GM12872 (cell line): ENCODE data around the gene CRB3.

Experiments
- TF ChIP-seq, protein P1 (sequence below): IDR thresholded peaks from 3 replicates; pipeline ENCODE4 v1.5.1; 2011; ENCODE audit warnings: low read depth, mild to moderate bottlenecking, low read length, moderate library complexity; ENCODE audit not compliant: insufficient read depth

The CRB3 gene

DNA sequence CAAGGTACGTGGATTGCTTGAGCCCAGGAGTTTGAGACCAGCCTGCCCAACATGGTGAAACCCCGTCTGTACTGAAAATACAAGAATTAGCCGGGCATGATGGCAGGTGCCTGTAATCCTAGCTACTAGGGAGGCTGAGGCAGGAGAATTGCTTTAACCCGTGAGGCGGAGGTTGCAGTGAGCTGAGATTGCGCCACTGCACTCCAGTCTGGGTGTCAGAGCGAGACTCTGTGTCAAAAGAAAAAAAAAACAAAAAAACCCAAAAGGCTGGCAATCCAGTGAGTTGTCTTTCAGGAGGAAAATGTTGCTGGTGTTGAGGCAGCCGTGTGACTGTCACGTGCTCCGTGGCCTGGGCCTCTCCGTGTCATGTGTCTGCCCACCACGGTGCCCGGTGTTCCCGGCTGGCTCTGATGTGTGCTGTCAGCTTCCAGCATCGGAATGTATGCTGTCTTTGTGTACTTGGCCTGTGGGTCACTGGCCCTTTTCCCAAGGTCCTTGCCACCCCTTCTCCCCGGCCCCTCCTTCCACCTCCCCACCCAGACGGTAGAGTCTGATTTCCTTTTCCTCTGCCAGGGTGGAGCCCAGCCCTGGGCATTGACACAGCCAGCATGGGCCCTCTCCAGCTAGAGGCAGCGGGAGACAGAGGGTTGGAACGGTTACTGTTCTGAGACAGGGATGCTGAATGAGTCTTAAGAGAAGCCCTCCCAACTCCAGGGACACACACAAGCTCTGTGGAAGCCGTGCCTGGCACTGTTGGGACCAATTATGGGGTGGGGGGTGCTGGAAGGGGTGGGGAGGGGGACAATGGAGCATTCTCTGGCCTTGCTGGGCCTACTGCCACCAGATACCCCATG is 45.3 kb downstream of the CRB3 start:
- TF ChIP-seq, protein P1, sequence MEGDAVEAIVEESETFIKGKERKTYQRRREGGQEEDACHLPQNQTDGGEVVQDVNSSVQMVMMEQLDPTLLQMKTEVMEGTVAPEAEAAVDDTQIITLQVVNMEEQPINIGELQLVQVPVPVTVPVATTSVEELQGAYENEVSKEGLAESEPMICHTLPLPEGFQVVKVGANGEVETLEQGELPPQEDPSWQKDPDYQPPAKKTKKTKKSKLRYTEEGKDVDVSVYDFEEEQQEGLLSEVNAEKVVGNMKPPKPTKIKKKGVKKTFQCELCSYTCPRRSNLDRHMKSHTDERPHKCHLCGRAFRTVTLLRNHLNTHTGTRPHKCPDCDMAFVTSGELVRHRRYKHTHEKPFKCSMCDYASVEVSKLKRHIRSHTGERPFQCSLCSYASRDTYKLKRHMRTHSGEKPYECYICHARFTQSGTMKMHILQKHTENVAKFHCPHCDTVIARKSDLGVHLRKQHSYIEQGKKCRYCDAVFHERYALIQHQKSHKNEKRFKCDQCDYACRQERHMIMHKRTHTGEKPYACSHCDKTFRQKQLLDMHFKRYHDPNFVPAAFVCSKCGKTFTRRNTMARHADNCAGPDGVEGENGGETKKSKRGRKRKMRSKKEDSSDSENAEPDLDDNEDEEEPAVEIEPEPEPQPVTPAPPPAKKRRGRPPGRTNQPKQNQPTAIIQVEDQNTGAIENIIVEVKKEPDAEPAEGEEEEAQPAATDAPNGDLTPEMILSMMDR, result no peak

DNA sequence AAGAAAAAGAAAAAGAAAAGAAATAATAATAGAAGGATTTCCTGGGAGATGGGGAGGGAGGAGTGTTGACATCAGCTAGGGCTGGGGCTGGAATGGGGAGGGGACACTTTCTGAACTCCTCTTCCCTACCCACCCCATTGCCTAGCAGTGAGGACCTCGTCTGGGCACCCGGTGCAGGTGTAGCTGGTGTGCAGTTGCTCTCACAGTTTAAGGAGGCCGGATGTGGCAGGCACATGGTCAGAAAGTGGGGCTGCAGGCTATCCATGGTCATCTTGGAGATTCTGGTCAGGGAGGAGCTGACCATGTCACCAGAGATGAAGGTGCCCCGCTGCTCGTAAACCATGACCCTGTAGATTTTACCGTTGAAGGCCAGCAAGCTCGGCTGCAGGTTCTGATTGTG is 46.5 kb downstream of the CRB3 start:
- TF ChIP-seq, protein P1, result no peak

DNA sequence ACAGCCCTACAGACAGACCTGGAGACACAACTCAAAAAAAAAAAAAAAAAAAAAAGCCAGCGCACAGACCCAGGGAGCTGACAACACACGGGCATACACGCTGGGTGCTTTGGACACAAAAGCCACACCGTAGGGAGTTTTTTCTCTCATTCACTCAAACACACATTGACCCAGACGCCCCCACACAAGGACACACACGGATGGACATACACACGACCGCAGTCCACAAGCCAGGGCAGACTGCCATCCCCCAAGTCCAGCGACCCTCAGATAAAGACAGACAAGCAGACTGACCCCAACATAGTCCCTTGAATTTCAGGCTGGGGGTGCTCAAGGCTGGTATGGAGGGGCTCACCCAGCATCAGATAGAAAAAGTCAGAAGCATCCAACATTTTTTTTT is 50.0 kb downstream of the CRB3 start:
- TF ChIP-seq, protein P1, result no peak

DNA sequence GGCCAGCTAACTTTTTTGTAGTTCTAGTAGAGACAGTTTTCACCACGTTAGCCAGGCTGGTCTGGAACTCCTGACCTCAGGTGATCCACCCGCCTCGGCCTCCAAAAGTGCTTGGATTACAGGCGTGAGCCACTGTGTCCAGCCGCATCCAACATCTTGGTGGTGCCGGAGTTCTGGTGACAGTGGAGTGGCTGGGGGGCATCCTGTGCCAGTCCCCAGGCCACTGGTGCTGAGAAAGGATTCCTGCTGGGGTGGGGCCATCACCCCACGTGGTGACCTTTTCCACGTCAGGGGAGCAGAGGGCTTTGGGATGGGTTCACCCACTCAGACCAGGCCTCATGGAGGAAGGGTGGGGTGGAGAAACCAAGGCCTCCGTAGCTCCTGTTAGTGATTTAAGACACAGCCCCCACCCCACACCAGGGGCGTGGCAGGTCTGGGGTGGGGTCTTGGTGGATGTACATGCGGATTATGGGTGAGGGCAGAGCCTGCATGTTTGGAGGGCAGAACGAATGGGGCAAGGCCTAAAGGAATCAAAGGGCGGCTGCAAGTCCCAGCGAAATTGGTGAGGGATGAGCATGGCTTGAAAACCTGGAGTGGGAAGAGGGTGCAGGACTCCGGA is 51.0 kb downstream of the CRB3 start:
- TF ChIP-seq, protein P1, result no peak

DNA sequence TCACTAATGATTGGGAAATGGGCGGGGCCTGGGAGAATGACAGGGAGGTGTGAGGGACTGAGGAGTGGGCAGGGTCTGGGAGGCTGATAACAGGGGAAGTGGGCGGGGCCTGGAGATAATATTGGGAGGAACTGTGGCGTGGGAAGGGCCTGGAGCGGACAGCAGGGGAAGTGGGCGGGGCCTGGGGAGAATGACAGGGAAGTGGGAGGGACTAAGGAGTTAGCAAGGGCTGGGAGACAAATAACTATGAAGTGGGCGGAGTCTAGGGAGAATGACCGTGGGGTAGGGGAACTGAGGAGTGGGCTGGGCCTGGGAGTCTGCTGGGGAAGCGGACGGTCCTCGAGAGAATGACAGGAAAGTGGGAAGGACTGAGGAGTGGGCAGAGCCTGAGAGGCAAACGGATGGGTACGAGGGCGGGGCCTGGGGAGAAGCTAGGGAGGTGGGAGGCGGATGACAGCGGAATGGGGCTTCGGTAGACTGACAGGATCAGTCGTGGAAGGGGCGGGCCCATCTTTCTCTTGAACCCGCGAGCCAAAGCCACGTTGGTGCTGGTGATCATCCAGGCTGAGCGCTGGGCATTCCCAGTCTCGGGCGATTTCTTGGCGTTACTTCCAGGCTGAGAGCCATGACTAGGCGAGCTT is 52.1 kb downstream of the CRB3 start:
- TF ChIP-seq, protein P1, result no peak
